CD4-positive, alpha-beta T cell treated with Interleukin-17A for 1 hour (primary cell): ENCODE results near the gene PTPRN2.

Source experiments
- DNase-seq: peaks from one replicate; pipeline ENCODE4 v3.0.0-alpha.2; 2020

Gene PTPRN2

GRCh38 chr7:157769086-157769485 is 818.5 kb downstream of the PTPRN2 start:
- no peak for DNase-seq

DNA sequence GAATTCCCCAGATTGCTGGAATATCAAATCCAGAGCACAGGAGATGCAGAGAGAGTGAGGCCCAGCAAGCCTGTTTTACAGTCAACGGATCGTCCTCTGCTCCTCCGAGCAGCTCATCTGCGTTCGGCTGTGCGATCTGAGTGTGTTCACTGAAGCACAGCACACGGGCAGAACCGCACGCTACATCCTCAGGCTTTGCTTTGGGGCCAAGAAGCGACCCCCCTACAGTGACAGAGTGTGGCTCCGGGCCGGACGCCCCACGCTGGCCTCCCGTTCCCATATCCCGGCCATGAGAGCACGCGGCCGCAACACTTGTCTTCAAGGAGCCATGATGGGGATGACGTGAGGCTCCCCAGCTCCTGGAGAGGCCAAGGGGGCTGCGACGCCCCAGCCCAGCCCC is 819.4 kb downstream of the PTPRN2 start:
- no peak for DNase-seq

GRCh38 chr7:157767506-157768197 is 820.0 kb downstream of the PTPRN2 start:
- DNase-seq, result no peak

GRCh38 chr7:157766098-157766497 is 821.5 kb downstream of the PTPRN2 start:
- no peak for DNase-seq

GRCh38 chr7:157764946-157765537 is 822.6 kb downstream of the PTPRN2 start:
- DNase-seq, result no peak

DNA sequence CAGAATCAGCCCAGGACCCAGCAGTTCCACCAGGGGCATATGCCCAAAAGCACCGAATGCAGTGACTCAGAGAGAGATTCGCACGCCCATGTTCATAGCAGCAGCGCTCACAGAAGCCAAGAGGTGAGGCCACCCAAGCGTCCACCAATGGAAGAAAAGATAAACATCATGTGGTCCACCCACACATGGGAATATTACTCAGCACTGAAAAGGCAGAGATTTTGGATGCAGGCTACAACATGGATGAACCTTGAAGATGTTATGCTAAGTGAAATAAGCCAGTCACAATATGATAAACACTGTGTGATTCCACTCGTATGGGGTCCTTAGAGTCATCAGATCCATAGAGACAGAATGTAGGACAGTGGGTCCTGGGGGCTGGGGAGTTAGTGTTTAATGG is 823.4 kb downstream of the PTPRN2 start:
- no peak for DNase-seq

GRCh38 chr7:157763279-157764000 is 824.2 kb downstream of the PTPRN2 start:
- DNase-seq, result no peak

GRCh38 chr7:157762824-157763223 is 824.8 kb downstream of the PTPRN2 start:
- no peak for DNase-seq

DNA sequence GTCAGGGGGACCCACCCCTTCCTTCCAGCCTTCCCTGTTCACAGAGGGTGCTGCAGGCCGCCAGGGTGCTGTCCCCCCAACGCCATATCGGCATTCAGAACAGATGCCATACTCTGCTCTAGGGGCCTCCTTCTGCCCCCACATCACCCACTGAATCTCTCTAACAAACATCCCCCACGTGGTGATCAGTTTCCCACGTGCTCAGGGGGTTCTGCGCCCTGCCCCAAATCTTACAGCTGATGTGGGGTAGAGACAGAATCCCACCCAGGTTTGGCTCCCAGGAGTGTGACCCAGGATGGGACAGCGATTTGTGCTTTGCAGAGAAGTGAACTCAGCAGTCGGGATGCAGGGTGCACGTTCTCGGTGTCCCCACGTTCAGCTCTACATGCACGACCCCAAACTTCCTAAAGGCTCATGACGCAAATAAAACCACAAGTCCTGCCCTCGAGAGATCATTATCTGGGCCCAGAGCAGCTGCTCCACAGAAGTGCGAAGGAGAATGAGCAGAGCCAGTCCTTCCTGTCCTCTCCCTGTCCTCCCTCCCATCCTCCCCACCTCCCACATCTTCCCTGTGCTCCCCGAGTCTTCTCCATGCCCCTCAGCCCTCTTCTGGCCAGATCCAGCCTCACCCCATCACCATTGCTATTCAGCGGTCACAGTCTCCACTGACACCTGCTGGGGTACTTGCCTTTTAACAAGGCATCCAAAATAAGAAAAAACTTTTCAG is 827.5 kb downstream of the PTPRN2 start:
- DNase-seq, result peak; percentile 2

DNA sequence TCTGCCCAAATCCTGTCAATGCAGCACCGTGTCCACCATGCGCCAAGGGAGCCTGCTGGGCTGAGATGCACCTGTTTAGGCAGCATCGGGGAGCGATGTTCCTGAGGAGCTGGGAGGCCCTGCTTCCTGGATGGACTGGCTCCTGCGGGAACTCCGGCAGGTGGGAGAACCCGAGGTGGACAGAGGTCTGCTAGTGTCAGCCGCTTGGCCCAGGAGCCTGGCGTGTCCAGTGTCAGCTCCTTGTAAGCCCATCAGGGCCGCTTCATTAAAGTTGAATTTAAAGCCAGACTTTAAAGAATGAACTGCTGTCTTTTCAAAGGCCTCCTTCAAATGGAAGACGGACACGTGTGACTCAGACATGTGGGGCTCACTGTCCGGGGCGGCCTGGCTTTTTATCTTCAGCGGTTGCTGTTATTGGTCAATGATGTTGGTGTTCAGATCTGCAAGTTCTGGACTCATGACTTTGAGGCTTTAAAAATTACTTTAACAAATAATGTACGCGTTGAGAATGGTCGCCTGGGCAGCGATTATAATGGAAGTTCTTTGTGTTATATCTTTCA is 828.3 kb downstream of the PTPRN2 start:
- no peak for DNase-seq

- DNase-seq, result no peak
Observed at GRCh38 chr7:157758468-157759245, 829.0 kb downstream of the PTPRN2 start.

DNA sequence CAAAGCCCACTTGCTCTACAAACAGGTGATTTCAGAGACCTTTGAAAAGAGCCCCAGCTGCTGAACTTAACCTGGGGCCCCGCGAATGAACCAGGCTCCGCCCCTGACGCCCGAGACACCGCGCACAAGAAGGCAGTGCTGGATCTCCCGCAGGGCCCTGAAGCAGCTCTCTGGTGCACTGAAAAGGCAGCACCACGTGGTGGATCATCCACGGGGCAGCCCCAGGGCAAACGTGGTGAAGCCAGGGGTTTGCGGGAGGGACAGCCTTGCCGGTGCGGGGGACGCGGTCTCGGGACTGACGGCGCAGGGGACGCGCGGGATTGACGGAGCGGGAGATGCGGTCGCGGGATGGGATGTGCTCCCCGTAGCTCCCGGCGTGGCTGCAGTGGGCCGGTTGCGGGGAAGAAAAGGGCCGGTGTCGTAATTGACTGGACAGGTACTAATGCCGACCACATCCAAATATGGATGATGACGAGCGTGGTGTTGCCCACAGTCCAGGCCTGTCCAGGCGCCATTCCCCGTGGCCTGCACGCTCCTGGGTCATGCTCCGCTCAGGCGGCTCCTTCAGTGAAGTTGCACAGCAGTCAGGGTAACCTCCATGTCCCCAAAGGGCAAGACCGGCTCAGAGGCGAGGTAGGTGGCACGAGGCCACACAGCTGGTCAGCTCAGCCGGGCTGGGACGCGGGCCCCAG is 829.7 kb downstream of the PTPRN2 start:
- no peak for DNase-seq

DNA sequence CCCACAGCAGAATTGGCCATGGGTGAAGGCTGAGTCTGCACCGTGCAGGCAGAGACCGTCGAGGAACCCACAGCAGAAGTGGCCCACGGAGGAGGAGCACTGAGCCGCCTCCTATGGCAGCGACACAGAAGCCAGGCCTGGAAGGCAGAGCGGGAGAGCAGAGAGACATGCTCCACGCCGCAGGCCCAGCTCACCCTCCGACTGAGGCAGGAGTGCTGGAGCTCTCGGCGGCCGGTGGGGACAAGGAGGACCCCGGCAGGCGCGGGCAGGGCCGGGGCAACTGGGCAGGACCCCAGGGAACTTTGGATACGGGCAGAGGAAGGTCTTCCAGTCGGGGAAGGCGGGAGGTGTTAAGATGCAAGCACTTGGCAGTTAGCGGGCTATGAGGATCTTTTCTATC is 830.4 kb downstream of the PTPRN2 start:
- no peak for DNase-seq

- DNase-seq, result no peak
Observed at GRCh38 chr7:157755741-157756140, 831.9 kb downstream of the PTPRN2 start.

DNA sequence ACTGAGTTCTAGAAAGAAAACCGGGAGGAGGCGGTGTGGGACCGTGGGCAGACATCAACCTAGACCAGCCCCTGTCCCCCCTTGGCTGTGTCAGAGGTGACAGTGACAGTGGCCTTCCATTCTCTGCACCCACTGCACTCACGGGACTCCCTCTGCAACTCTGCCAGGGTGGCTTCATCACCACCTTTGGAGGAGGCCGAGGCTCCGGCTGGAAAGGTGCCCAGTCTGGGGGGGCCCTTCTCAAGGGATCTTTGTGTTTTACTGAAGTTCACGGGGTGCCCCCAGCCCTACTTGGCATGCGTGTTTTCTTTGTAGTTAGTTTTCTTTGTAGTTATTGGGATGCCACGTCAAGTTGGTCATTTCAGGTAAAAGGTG is 833.2 kb downstream of the PTPRN2 start:
- DNase-seq, result no peak

DNA sequence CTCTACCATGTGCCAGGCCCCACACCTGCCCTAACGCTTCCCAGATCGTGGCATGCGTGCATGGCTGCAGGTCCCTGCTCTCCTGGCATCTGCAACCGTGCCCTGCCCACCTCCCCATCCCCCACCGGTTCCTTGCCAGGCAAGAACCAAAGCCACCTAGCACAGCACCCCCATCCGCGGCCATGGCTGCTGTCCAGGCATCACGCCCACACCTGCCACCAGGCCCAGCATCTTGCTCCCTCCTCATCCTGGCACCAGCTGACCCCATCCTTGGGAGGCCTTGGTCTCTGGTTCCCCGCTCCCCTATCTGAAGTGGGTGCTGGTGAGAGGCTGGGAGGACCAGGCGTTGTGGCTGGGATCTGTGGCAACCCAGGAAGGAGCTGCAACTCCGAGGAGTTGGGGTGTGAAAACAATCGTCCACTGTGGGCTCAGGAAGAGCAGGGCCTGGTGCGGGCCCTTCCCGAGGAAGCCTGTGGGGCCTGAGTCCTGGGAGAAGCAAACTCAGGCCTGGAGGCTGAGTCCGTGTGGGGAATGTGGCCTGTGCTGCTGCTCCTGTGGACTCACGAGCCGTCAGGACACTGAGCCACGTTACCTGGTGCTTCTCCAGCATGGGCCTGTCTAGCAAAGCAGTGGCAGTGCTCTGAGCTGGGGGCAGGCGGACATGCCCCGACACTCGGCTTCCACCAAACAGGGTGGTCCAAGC is 833.8 kb downstream of the PTPRN2 start:
- DNase-seq, result no peak

GRCh38 chr7:157752832-157753291 is 834.8 kb downstream of the PTPRN2 start:
- no peak for DNase-seq

- no peak for DNase-seq
Observed at GRCh38 chr7:157751951-157752673, 835.5 kb downstream of the PTPRN2 start.

- DNase-seq, result no peak
Observed at GRCh38 chr7:157751406-157751805, 836.2 kb downstream of the PTPRN2 start.

DNA sequence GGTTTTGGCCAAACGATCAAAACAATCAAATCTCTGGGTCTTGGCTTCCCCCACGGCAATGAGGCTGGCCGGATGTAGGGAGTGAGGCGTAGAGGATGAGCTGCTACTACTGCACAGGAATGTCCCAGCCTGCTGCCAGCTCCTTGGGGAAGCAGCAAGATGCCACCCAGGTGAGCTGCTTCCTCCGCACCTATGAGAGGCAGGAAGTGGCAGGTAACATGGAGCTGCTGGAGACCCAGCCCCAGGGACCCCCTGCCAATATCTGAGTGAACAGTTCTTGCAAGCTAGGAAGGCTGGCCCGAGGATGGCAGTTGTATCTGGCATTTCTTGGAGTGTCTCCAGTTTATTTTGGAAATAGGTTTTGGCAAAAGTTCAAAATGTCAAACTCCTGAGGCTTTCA is 837.3 kb downstream of the PTPRN2 start:
- no peak for DNase-seq
